ENCODE data around the gene CDK7.
"Not testable (repeated sequence)": the region's sequence is repeated elsewhere in the genome, so short reads cannot be mapped to it uniquely, and the experiment has no call there.

DNA sequence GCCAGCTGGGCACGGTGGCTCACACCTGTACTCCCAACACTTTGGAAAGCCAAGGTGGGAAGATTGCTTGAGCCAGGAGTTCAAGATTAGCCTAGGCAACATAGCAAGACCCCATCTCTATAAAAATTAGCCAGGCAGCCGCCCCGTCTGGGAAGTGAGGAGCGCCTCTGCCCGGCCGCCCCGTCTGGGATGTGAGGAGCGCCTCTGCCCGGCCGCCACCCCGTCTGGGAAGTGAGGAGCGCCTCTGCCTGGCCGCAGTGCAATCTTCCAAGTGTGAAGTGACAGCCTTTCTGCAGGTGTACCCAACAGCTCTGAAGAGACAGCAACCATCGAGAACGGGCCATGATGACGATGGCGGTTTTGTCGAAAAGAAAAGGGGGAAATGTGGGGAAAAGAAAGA is 14.3 kb upstream of the CDK7 start:
- not testable (repeated sequence) for TF ChIP-seq YY1 (IDR thresholded peaks at IDR 0.05; ENCODE audit: insufficient read depth, insufficient read length); ZNF274 (IDR thresholded peaks at IDR 0.05; ENCODE audit: low read depth, low read length)
